HEK293 (cell line): ENCODE results near the gene PRLHR.

Experiments
- ATF2 ChIP-seq: fragments of 450-650 bp; formaldehyde crosslinking; IDR thresholded peaks from 2 replicates; pipeline ENCODE4 v1.5.1; 2016; ENCODE audit warnings: missing biosample characterization, missing genetic modification characterization, low read depth
- CTCF ChIP-seq: fragments of 450-650 bp; formaldehyde crosslinking; IDR thresholded peaks from 2 replicates; pipeline ENCODE4 v1.5.1; 2016; ENCODE audit warnings: missing biosample characterization, missing genetic modification characterization
- PRDM1 ChIP-seq: fragments of 450-650 bp; formaldehyde crosslinking; IDR thresholded peaks from 2 replicates; pipeline ENCODE4; 2016; ENCODE audit warnings: missing biosample characterization, missing genetic modification characterization
- YY1 ChIP-seq: fragments of 450-650 bp; formaldehyde crosslinking; IDR thresholded peaks from 2 replicates; pipeline ENCODE4 v1.5.1; 2018; ENCODE audit warnings: missing biosample characterization, missing genetic modification characterization
- ZFP3 ChIP-seq: fragments of 450-650 bp; formaldehyde crosslinking; IDR thresholded peaks from 2 replicates; pipeline ENCODE4 v1.5.1; 2016; ENCODE audit warnings: low read depth, missing biosample characterization, missing genetic modification characterization
- ZNF133 ChIP-seq: fragments of 450-650 bp; formaldehyde crosslinking; IDR thresholded peaks from 2 replicates; pipeline ENCODE4 v1.5.1; 2016; ENCODE audit warnings: missing biosample characterization, missing genetic modification characterization
- ZNF354C ChIP-seq: fragments of 450-650 bp; formaldehyde crosslinking; IDR thresholded peaks from 2 replicates; pipeline ENCODE4 v1.5.1; 2016; ENCODE audit warnings: missing biosample characterization, missing genetic modification characterization, low read depth, borderline replicate concordance
- ZNF692 ChIP-seq: fragments of 450-650 bp; formaldehyde crosslinking; IDR thresholded peaks from 2 replicates; pipeline ENCODE4 v1.5.1; 2016; ENCODE audit warnings: missing biosample characterization, missing genetic modification characterization
- TF ChIP-seq, protein P1 (sequence below): fragments of 450-650 bp; formaldehyde crosslinking; IDR thresholded peaks from 2 replicates; pipeline ENCODE4 v1.5.1; 2016; ENCODE audit warnings: missing biosample characterization, missing genetic modification characterization
- TF ChIP-seq, protein P2 (sequence below): fragments of 450-650 bp; formaldehyde crosslinking; IDR thresholded peaks from 2 replicates; pipeline ENCODE4 v1.5.1; 2016; ENCODE audit warnings: missing biosample characterization, missing genetic modification characterization

DNA sequence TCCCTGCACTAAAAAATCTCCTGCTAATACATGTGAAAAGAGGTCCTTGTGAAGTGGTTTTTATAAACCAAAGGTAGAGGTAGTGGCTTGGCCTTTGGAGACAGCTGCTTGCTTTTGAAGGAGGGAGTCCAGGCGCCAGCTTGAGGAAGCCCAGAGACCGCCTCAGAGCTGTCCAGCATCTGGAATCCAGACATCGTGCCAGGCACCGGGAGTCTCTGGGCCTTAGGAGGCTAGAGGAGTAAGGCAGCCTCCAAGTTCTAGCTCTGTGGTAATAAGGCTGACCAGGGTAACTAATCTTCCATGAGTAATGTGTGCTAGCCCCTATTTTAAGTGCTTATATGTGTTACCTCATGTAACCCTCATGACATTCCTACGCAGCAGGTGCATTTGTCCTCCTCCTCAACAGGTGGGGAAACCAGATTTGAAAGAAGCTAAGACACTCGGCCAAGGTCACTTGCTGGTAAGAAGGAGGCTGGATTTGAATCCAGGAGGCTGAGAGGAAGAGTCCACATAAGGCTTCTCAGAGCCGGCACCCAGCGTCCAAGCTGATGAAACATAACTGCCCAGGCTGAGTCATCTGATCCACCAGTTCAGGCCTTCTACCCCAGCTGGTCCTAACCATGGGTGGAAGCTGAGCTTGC is 26.1 kb downstream of the PRLHR start:
- TF ChIP-seq CTCF (tag by site-specific recombination) (no peak), ZFP3 (tag by site-specific recombination) (no peak), ZNF354C (tag by site-specific recombination) (no peak), ZNF692 (tag by site-specific recombination) (no peak), ZNF133 (tag by site-specific recombination) (no peak), PRDM1 (tag by site-specific recombination) (no peak), YY1 (tag by site-specific recombination) (no peak), ATF2 (tag by site-specific recombination) (no peak)
- TF ChIP-seq, protein P1, sequence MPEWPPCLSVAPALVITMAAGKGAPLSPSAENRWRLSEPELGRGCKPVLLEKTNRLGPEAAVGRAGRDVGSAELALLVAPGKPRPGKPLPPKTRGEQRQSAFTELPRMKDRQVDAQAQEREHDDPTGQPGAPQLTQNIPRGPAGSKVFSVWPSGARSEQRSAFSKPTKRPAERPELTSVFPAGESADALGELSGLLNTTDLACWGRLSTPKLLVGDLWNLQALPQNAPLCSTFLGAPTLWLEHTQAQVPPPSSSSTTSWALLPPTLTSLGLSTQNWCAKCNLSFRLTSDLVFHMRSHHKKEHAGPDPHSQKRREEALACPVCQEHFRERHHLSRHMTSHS (tag by site-specific recombination): no peak
- TF ChIP-seq, protein P2, sequence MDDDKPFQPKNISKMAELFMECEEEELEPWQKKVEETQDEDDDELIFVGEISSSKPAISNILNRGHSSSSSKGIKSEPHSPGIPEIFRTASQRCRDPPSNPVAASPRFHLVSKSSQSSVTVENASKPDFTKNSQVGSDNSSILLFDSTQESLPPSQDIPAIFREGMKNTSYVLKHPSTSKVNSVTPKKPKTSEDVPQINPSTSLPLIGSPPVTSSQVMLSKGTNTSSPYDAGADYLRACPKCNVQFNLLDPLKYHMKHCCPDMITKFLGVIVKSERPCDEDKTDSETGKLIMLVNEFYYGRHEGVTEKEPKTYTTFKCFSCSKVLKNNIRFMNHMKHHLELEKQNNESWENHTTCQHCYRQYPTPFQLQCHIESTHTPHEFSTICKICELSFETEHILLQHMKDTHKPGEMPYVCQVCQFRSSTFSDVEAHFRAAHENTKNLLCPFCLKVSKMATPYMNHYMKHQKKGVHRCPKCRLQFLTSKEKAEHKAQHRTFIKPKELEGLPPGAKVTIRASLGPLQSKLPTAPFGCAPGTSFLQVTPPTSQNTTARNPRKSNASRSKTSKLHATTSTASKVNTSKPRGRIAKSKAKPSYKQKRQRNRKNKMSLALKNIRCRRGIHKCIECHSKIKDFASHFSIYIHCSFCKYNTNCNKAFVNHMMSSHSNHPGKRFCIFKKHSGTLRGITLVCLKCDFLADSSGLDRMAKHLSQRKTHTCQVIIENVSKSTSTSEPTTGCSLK (tag by site-specific recombination): no peak
